ENCODE measurements around the gene BNC2.

DNA sequence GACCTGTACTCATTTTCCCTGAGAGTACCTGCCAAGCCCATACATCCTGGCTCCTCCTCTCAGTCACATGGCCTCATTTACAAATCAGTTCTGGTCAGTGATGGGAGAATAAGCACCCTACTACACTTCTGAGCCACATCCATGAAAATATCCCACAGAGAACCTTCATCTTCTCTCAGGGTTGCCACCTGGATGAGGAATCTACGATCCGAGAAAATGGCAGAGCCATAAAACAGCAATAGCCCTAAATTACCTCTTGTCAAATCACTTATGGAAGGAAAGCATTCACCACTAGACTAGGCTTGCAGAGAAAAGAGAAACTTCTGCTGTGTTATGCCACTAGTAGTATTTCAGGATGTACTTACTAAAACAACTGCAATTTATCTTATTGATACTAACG lies 324.8 kb downstream of the BNC2 start:
- TF ChIP-seq, protein P1, sequence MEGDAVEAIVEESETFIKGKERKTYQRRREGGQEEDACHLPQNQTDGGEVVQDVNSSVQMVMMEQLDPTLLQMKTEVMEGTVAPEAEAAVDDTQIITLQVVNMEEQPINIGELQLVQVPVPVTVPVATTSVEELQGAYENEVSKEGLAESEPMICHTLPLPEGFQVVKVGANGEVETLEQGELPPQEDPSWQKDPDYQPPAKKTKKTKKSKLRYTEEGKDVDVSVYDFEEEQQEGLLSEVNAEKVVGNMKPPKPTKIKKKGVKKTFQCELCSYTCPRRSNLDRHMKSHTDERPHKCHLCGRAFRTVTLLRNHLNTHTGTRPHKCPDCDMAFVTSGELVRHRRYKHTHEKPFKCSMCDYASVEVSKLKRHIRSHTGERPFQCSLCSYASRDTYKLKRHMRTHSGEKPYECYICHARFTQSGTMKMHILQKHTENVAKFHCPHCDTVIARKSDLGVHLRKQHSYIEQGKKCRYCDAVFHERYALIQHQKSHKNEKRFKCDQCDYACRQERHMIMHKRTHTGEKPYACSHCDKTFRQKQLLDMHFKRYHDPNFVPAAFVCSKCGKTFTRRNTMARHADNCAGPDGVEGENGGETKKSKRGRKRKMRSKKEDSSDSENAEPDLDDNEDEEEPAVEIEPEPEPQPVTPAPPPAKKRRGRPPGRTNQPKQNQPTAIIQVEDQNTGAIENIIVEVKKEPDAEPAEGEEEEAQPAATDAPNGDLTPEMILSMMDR (conservative IDR thresholded peaks at IDR 0.05; ENCODE audit: low read depth, low read length): no peak
- TF ChIP-seq EZH2 (IDR thresholded peaks at IDR 0.05; ENCODE audit: low read length, unreplicated experiment): no peak
